ENCODE data around the gene SHBG. TPM values are rescaled to one million over a fixed set of nuclear protein-coding genes. Genes with fewer than 3 reads are reported as not detected.

The SHBG gene
- total and polyA plus RNA-seq, 10 of the 15 experiments (the other 5 are each of a cell fraction or from before 2014, with no cell fraction given), result not detected

DNA sequence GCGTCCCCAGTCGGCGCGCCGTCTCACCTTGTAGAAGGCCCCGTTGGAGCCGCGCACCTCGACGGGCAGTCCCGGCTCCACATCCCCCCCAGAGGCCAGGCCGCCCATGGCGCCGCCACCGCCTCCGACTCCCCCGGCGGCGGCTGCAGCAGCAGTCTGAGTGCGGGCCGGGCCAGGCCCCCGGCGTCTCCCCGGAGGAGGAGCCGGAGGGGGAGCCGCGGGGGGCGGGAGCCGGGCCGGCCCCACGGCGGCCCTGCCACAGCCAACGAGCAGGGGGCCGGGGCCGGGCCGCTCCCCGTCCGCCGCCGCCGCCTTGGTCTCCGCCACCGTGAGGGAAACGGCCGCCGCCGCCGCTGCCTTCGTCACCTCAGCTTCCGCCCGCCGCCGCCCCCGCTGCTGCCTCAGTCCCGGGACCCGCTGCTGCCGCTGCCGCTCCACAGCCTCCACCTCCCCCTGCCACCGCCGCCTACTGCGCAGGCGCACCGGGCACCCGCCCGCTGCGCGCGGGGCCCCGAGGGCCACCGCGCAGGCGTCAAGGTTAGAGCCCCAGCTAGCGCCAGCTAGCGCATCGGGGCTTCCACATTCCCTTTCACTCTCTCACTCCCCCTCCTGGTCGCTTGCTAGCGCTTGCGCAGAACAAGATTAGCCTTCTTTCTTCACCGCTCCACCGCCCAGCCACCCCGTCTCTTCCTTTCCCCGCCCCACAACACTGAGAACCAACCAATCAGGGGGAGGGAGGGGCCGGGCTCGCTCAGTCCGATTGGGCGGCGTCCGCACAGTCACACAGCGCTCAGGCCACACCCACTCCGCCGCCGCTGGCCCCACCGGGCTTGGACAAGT, 15.3 kb upstream of the SHBG start, which contains the start of gene FXR2 (continued):
- TF ChIP-seq, protein P1, sequence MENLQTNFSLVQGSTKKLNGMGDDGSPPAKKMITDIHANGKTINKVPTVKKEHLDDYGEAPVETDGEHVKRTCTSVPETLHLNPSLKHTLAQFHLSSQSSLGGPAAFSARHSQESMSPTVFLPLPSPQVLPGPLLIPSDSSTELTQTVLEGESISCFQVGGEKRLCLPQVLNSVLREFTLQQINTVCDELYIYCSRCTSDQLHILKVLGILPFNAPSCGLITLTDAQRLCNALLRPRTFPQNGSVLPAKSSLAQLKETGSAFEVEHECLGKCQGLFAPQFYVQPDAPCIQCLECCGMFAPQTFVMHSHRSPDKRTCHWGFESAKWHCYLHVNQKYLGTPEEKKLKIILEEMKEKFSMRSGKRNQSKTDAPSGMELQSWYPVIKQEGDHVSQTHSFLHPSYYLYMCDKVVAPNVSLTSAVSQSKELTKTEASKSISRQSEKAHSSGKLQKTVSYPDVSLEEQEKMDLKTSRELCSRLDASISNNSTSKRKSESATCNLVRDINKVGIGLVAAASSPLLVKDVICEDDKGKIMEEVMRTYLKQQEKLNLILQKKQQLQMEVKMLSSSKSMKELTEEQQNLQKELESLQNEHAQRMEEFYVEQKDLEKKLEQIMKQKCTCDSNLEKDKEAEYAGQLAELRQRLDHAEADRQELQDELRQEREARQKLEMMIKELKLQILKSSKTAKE (IDR thresholded peaks at IDR 0.05; ENCODE audit: low read depth, poor library complexity, severe bottlenecking), result no peak
- TF ChIP-seq SIX5 (IDR thresholded peaks at IDR 0.05; ENCODE audit: low read depth, low read length, severe bottlenecking) (no peak), ZNF217 (IDR thresholded peaks at IDR 0.05) (peak; percentile 57), RCOR1 (conservative IDR thresholded peaks at IDR 0.05; ENCODE audit: low read depth, low read length) (no peak), RAD21 (IDR thresholded peaks at IDR 0.05; ENCODE audit: insufficient read depth, low read depth, low read length) (no peak), MTA3 (IDR thresholded peaks at IDR 0.05; ENCODE audit: borderline replicate concordance, low read length) (no peak), MXI1 (IDR thresholded peaks at IDR 0.05; ENCODE audit: low read depth, low read length) (no peak), HCFC1 (IDR thresholded peaks at IDR 0.05; ENCODE audit: low read length) (0 out of 2 replicates have a peak, but pooled peaks have one; percentile 29), ZNF207 (IDR thresholded peaks at IDR 0.05; ENCODE audit: borderline replicate concordance) (no peak), ZNF274 (IDR thresholded peaks at IDR 0.05; ENCODE audit: insufficient read depth, insufficient read length) (no peak), GATAD2B (conservative IDR thresholded peaks at IDR 0.05; ENCODE audit: low read depth) (peak; percentile 98), NR2C2 (IDR thresholded peaks at IDR 0.05; ENCODE audit: borderline replicate concordance, control insufficient read depth, insufficient read length, low read depth) (no peak), POLR2AphosphoS5 (IDR thresholded peaks at IDR 0.05; ENCODE audit: low read length) (no peak), FOXM1 (IDR thresholded peaks at IDR 0.05; ENCODE audit: low read depth, low read length) (no peak), EED (IDR thresholded peaks at IDR 0.05; ENCODE audit: low read depth) (no peak), SIN3A (IDR thresholded peaks at IDR 0.05; ENCODE audit: low read depth, low read length) (no peak; the same call in 1 of the 2 replicates), MYC (IDR thresholded peaks at IDR 0.05; ENCODE audit: insufficient read depth, insufficient read length, insufficient replicate concordance, low read length, severe bottlenecking) (no peak), KLF5 (IDR thresholded peaks at IDR 0.05; ENCODE audit: partially characterized antibody) (peak; percentile 76), BRCA1 (IDR thresholded peaks at IDR 0.05; ENCODE audit: low read depth, low read length) (no peak), TCF12 (IDR thresholded peaks at IDR 0.05; ENCODE audit: low read depth, low read length) (no peak)
- TF ChIP-seq, protein P2, sequence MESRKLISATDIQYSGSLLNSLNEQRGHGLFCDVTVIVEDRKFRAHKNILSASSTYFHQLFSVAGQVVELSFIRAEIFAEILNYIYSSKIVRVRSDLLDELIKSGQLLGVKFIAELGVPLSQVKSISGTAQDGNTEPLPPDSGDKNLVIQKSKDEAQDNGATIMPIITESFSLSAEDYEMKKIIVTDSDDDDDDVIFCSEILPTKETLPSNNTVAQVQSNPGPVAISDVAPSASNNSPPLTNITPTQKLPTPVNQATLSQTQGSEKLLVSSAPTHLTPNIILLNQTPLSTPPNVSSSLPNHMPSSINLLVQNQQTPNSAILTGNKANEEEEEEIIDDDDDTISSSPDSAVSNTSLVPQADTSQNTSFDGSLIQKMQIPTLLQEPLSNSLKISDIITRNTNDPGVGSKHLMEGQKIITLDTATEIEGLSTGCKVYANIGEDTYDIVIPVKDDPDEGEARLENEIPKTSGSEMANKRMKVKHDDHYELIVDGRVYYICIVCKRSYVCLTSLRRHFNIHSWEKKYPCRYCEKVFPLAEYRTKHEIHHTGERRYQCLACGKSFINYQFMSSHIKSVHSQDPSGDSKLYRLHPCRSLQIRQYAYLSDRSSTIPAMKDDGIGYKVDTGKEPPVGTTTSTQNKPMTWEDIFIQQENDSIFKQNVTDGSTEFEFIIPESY (IDR thresholded peaks at IDR 0.05), result no peak
- TF ChIP-seq, protein P3, sequence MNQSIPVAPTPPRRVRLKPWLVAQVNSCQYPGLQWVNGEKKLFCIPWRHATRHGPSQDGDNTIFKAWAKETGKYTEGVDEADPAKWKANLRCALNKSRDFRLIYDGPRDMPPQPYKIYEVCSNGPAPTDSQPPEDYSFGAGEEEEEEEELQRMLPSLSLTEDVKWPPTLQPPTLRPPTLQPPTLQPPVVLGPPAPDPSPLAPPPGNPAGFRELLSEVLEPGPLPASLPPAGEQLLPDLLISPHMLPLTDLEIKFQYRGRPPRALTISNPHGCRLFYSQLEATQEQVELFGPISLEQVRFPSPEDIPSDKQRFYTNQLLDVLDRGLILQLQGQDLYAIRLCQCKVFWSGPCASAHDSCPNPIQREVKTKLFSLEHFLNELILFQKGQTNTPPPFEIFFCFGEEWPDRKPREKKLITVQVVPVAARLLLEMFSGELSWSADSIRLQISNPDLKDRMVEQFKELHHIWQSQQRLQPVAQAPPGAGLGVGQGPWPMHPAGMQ (IDR thresholded peaks at IDR 0.05; ENCODE audit: borderline replicate concordance), result no peak
- TF ChIP-seq, protein P4, sequence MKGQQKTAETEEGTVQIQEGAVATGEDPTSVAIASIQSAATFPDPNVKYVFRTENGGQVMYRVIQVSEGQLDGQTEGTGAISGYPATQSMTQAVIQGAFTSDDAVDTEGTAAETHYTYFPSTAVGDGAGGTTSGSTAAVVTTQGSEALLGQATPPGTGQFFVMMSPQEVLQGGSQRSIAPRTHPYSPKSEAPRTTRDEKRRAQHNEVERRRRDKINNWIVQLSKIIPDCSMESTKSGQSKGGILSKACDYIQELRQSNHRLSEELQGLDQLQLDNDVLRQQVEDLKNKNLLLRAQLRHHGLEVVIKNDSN (IDR thresholded peaks at IDR 0.05; ENCODE audit: borderline replicate concordance, extremely low read length, insufficient read depth, low read depth, low read length), result no peak
